Peyer's patch (tissue), 4 donors: Measurements from ENCODE around the gene GLIS1. TPM values are rescaled to one million over a fixed set of nuclear protein-coding genes. Genes with fewer than 3 reads are reported as not detected.

ENCODE experiments used
- DNase-seq, 3 donors: peaks; one replicate each; pipeline ENCODE4 v3.0.0-alpha.2; 2017 to 2019
- H3K27ac ChIP-seq, 4 donors: fragments of 200-600 bp; sonication (generic); one replicate each; pipeline ENCODE4 v1.5.1; 2016 to 2019
- H3K27me3 ChIP-seq, 2 donors: fragments of 200-600 bp; sonication (generic); one replicate each; pipeline ENCODE4 v1.5.1; 2019
- H3K36me3 ChIP-seq, 3 donors: fragments of 200-600 bp; sonication (generic); one replicate each; pipeline ENCODE4 v1.5.1; 2016 to 2019
- H3K4me1 ChIP-seq, 4 donors: fragments of 200-600 bp; sonication (generic); one replicate each; pipeline ENCODE4 v1.5.1; 2016 to 2019
- H3K4me3 ChIP-seq, 4 donors: fragments of 200-600 bp; sonication (generic); 1 replicate in 3 of 4; 2 replicates in 1 of 4; pipeline ENCODE4 v1.5.1; 2016 to 2019; ENCODE audit warnings: mild to moderate bottlenecking in 1 of 4
- H3K9me3 ChIP-seq, 4 donors: fragments of 200-600 bp; sonication (generic); one replicate each; pipeline ENCODE4 v1.5.1; 2016 to 2019; ENCODE audit warnings: mild to moderate bottlenecking in 1 of 4
- CTCF ChIP-seq, 6 experiments: fragments of 450-650 bp in 4 of 6; fragments of 200-600 bp in 2 of 6; sonication (generic) in 1 of 6; IDR thresholded peaks; one replicate each; pipeline ENCODE4 v1.5.1; 2017 to 2019; ENCODE audit warnings: antibody characterized with exemption in 6 of 6, mild to moderate bottlenecking in 3 of 6, moderate library complexity in 1 of 6
- POLR2A ChIP-seq, 2 donors: fragments of 450-650 bp; IDR thresholded peaks; one replicate each; pipeline ENCODE4 v1.5.1; 2017; ENCODE audit warnings: antibody characterized with exemption in 2 of 2, mild to moderate bottlenecking in 2 of 2, moderate library complexity in 2 of 2
- small RNA-seq, 2 donors: library from RNA; depleted of rRNA; stranded (forward); fragments of <200 nt; gene quantifications; one replicate each; pipeline ENCODE3, GENCODE V24; 2016
- total RNA-seq, 4 donors: library from RNA; depleted of rRNA; stranded (reverse); fragments of >200 nt; gene quantifications; one replicate each; pipeline ENCODE4 v1.1.0, GENCODE V29; 2016

Gene GLIS1
- total RNA-seq, 4 donors from 2014 or later: 0.54 to 1.7 (median 0.66) TPM; not detected in 1

DNA sequence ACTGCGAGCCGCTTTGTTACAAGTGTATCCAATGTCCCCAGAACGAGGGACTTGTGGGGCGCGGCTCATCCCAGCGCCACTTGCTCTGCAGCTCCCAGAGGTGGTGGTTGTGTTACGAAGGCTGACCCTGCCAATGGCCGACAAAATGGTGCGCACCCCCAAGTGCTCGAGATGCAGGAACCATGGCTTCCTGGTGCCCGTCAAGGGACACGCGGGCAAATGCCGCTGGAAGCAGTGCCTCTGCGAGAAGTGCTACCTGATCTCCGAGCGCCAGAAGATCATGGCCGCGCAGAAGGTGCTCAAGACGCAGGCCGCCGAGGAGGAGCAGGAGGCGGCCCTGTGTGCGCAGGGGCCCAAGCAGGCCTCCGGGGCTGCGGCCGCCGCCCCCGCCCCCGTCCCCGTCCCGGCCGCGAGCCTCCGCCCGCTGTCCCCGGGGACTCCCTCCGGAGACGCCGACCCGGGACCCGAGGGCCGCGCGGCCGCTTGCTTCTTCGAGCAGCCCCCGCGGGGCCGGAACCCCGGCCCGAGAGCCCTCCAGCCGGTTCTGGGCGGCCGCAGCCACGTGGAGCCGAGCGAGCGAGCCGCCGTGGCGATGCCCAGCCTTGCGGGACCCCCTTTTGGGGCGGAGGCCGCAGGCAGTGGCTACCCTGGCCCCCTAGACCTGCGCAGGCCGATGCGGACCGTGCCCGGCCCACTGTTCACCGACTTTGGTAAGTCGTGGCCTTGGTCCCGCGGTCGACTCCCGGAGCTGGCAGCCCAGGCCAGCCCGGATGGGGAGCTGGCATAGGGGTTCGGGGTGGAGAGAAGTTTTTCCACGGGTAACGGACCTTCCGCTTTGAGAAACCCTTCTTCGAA is 279.4 kb downstream of the GLIS1 start, which contains the start of gene DMRTB1:
TSS of gene DMRTB1 (plus strand) at position 79 of the 855 bp plus-strand sequence. CDS start at position 134, 55 bp downstream.
- H3K4me3 ChIP-seq: no peak within 1 kb of the TSS
- no peak within 1 kb of the TSS for H3K27ac ChIP-seq
- TF ChIP-seq CTCF (IDR thresholded peaks at IDR 0.05) (no peak), POLR2A (IDR thresholded peaks at IDR 0.05) (no peak)
- H3K27me3 ChIP-seq: no peaks in the 10 kb centered on the region
- no peak for DNase-seq
- H3K9me3 ChIP-seq: no peaks in the 10 kb centered on the region
- H3K36me3 ChIP-seq: no peaks in the 10 kb centered on the region
- no peaks in the 10 kb centered on the region for H3K4me1 ChIP-seq

GRCh38 chr1:53458634-53459033 is 280.3 kb downstream of the GLIS1 start:
- Histone ChIP-seq H3K36me3 (no peaks in the 10 kb centered on the region), H3K27ac (no peak overlapping the region), H3K9me3 (no peaks in the 10 kb centered on the region), H3K27me3 (no peaks in the 10 kb centered on the region), H3K4me3 (no peak overlapping the region), H3K4me1 (no peaks in the 10 kb centered on the region)
- no peak for DNase-seq
- TF ChIP-seq CTCF (IDR thresholded peaks at IDR 0.05) (no peak), POLR2A (IDR thresholded peaks at IDR 0.05) (no peak)

Small RNA genes lying within 50 kb of the gene (small RNA-seq; reads per million reads assigned to genes)
- gene RF00418 (0 reads per million in 2 donors), gene RNU7-95P (0 reads per million in 2 donors)

Other genes starting within 250 kb of the GLIS1 start
- gene NDC1, start 99.1 kb upstream of the GLIS1 start, total RNA-seq: 1 to 10 TPM; 4.2 to 8.3 (median 6.7) TPM
- 10 to 100 TPM; 10.7 to 35.9 (median 20.4) TPM for gene YIPF1, start 150.6 kb upstream of the GLIS1 start, total RNA-seq
- not detected for gene DIO1, start 155.0 kb upstream of the GLIS1 start, total RNA-seq
- gene IFT25, start 206.5 kb upstream of the GLIS1 start, total RNA-seq: 10 to 100 TPM; 13.8 to 42.9 (median 27.1) TPM
- 10 to 100 TPM in 1 of 4 donors, 1 to 10 TPM in 3; 8.9 to 20.6 (median 9.7) TPM for gene LRRC42, start 207.2 kb upstream of the GLIS1 start, total RNA-seq